ENCODE measurements around the gene LYVE1. TPM values are rescaled to one million over a fixed set of nuclear protein-coding genes. Genes with fewer than 3 reads are reported as not detected.

LYVE1 gene
- total RNA-seq, 2 experiments from 2014 or later: not detected

GRCh38 chr11:10561947-10562346 is 6.5 kb downstream of the LYVE1 start:
- Histone ChIP-seq H3K36me3 (ENCODE audit: insufficient read depth, low read length) (no peaks in the 10 kb centered on the region), H3K27ac (ENCODE audit: low read depth in 1 of 2, low read length in 2 of 2) (no peak overlapping the region), H3K9me3 (ENCODE audit: control insufficient read depth in 1 of 2, insufficient read depth in 1 of 2, low read length in 2 of 2) (no peaks in the 10 kb centered on the region), H3K27me3 (ENCODE audit: control insufficient read depth in 1 of 2, insufficient read depth in 2 of 2, low read length in 2 of 2) (peaks cover 0 to 4% of the 10 kb centered on the region in 2 experiments), H3K4me1 (ENCODE audit: insufficient read depth, low read length) (no peaks in the 10 kb centered on the region), H3K4me3 (ENCODE audit: low read length) (no peak overlapping the region)
- no peak for ATAC-seq (ENCODE audit: poor library complexity)
- Mint-ChIP-seq H3K4me1 (ENCODE audit: low read depth) (no peaks in the 10 kb centered on the region), H3K27me3 (peaks cover 4% of the 10 kb centered on the region), H3K27ac (no peak overlapping the region), H3K9me3 (no peaks in the 10 kb centered on the region), H3K4me3 (no peak overlapping the region), H3K36me3 (ENCODE audit: low read depth) (no peaks in the 10 kb centered on the region)
- ChIA-PET CTCF (interaction anchor here (1.4 kb wide), 1 partner anchor 21 kb away, joined by 3 read pairs; the partner anchor contains the start of gene RNF141), POLR2A (no interaction called here)
- intact Hi-C loops (cut with DNase I, micrococcal nuclease): no loop called here
- no peak for TF ChIP-seq CTCF (IDR thresholded peaks at IDR 0.05)
- no peak for DNase-seq

GRCh38 chr11:10561043-10561818 is 7.2 kb downstream of the LYVE1 start:
- ChIA-PET CTCF (interaction anchor here (1.0 to 1.4 kb wide), 2 partner anchors 20 to 95 kb away, joined by 3 read pairs; partner anchors contain the start of gene RNF141), POLR2A (no interaction called here)
- Mint-ChIP-seq H3K27me3 (peaks cover 4% of the 10 kb centered on the region), H3K4me3 (no peak overlapping the region), H3K36me3 (ENCODE audit: low read depth) (no peaks in the 10 kb centered on the region), H3K27ac (no peak overlapping the region), H3K4me1 (ENCODE audit: low read depth) (no peaks in the 10 kb centered on the region), H3K9me3 (no peaks in the 10 kb centered on the region)
- ATAC-seq (ENCODE audit: poor library complexity): no peak
- Histone ChIP-seq H3K4me1 (ENCODE audit: insufficient read depth, low read length) (no peaks in the 10 kb centered on the region), H3K9me3 (ENCODE audit: control insufficient read depth in 1 of 2, insufficient read depth in 1 of 2, low read length in 2 of 2) (no peaks in the 10 kb centered on the region), H3K4me3 (ENCODE audit: low read length) (no peak overlapping the region), H3K27me3 (ENCODE audit: control insufficient read depth in 1 of 2, insufficient read depth in 2 of 2, low read length in 2 of 2) (peaks cover 0 to 6% of the 10 kb centered on the region in 2 experiments), H3K27ac (ENCODE audit: low read depth in 1 of 2, low read length in 2 of 2) (no peak overlapping the region), H3K36me3 (ENCODE audit: insufficient read depth, low read length) (no peaks in the 10 kb centered on the region)
- intact Hi-C loops (cut with DNase I, micrococcal nuclease): no loop called here
- no peak for TF ChIP-seq CTCF (IDR thresholded peaks at IDR 0.05)
- no peak for DNase-seq

- Mint-ChIP-seq H3K4me3 (no peak overlapping the region), H3K4me1 (ENCODE audit: low read depth) (no peaks in the 10 kb centered on the region), H3K9me3 (no peaks in the 10 kb centered on the region), H3K27ac (no peak overlapping the region), H3K27me3 (peaks cover 8% of the 10 kb centered on the region), H3K36me3 (ENCODE audit: low read depth) (no peaks in the 10 kb centered on the region)
- no peak overlapping the region for H3K4me3 ChIP-seq (ENCODE audit: low read length)
- POLR2A ChIA-PET: no interaction called here
- H3K27ac ChIP-seq (ENCODE audit: low read depth in 1 of 2, low read length in 2 of 2): no peak overlapping the region
- no peaks in the 10 kb centered on the region for H3K36me3 ChIP-seq (ENCODE audit: insufficient read depth, low read length)
- ATAC-seq (ENCODE audit: poor library complexity) (no peak), DNase-seq (no peak)
- intact Hi-C loops (cut with DNase I, micrococcal nuclease): loop anchor here in 1 of 2 experiments (5.0 kb wide), 1 partner anchor 94 kb away; no protein-coding TSS in a partner anchor
- no peaks in the 10 kb centered on the region for H3K4me1 ChIP-seq (ENCODE audit: insufficient read depth, low read length)
- no peaks in the 10 kb centered on the region for H3K9me3 ChIP-seq (ENCODE audit: control insufficient read depth in 1 of 2, insufficient read depth in 1 of 2, low read length in 2 of 2)
- no peak for TF ChIP-seq CTCF (IDR thresholded peaks at IDR 0.05)
- H3K27me3 ChIP-seq (ENCODE audit: control insufficient read depth in 1 of 2, insufficient read depth in 2 of 2, low read length in 2 of 2): peaks cover 0 to 6% of the 10 kb centered on the region in 2 experiments
- CTCF ChIA-PET: interaction anchor here (0.6 kb wide), 1 partner anchor 281 kb away, joined by 3 read pairs; no protein-coding TSS in a partner anchor
Observed at GRCh38 chr11:10558288-10558687, 10.2 kb downstream of the LYVE1 start.

Data from CD4-positive, alpha-beta T cell (primary cell).